RWPE2 (cell line): ENCODE results near the gene FGFR2.

Experiments used
- ATAC-seq: fragments of 200-7000 bp; cut with Tn5 transposase; 3 replicates; pipeline ENCODE4 v1.9.1; 2021; ENCODE audit warnings: low read depth
- DNase-seq: peaks from one replicate; pipeline ENCODE4 v3.0.0-alpha.2; 2020; ENCODE audit warnings: low spot score
- H3K27ac ChIP-seq: fragments of 450-650 bp; 2 replicates; pipeline ENCODE4 v1.5.1; 2017; ENCODE audit warnings: mild to moderate bottlenecking; ENCODE audit not compliant: poor library complexity, severe bottlenecking
- H3K27me3 ChIP-seq: fragments of 250-450 bp; sonication (Bioruptor Pico); 2 replicates; pipeline ENCODE4 v1.5.1; 2021; ENCODE audit warnings: mild to moderate bottlenecking, moderate library complexity; ENCODE audit not compliant: insufficient read depth, poor library complexity, severe bottlenecking
- H3K36me3 ChIP-seq: fragments of 250-450 bp; sonication (Bioruptor Pico); 2 replicates; pipeline ENCODE4 v1.5.1; 2020; ENCODE audit warnings: low read depth, mild to moderate bottlenecking, moderate library complexity
- H3K4me1 ChIP-seq: fragments of 250-450 bp; sonication (Bioruptor Pico); 2 replicates; pipeline ENCODE4 v1.5.1; 2021; ENCODE audit warnings: mild to moderate bottlenecking, moderate library complexity; ENCODE audit not compliant: insufficient read depth, poor library complexity, severe bottlenecking
- H3K4me3 ChIP-seq: fragments of 250-450 bp; sonication (Bioruptor Pico); 2 replicates; pipeline ENCODE4 v1.5.1; 2021; ENCODE audit warnings: mild to moderate bottlenecking, moderate library complexity; ENCODE audit not compliant: severe bottlenecking
- H3K9me3 ChIP-seq: fragments of 250-450 bp; sonication (Bioruptor Pico); 2 replicates; pipeline ENCODE4 v1.5.1; 2021; ENCODE audit warnings: mild to moderate bottlenecking, moderate library complexity; ENCODE audit not compliant: severe bottlenecking
- TF ChIP-seq, protein P1 (sequence below): fragments of 450-650 bp; IDR thresholded peaks from one replicate; pipeline ENCODE4 v1.5.1; 2017; ENCODE audit warnings: mild to moderate bottlenecking, moderate library complexity; ENCODE audit not compliant: poor library complexity, severe bottlenecking

Gene FGFR2

DNA sequence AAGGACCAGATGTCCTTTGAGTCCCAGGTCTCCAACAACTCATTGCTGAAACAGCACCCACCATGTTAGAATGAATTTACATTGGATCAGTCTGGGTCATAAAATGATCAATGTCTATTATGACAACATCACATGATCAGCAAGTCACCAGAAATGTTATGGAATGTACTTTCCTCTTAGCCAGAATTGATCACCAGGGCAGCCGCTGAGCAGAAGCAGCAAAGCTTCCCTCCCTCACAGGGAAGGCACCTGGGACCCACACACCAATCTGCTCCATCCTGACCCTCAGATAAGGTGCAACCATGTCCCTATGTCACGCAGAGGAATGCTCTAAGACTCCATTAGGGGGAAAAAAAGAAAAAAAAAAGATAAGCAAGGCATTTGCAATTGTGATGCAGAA, 30.0 kb downstream of the FGFR2 start:
- no peaks in the 10 kb centered on the region for H3K36me3 ChIP-seq
- ATAC-seq (no peak), DNase-seq (no peak)
- TF ChIP-seq, protein P1, sequence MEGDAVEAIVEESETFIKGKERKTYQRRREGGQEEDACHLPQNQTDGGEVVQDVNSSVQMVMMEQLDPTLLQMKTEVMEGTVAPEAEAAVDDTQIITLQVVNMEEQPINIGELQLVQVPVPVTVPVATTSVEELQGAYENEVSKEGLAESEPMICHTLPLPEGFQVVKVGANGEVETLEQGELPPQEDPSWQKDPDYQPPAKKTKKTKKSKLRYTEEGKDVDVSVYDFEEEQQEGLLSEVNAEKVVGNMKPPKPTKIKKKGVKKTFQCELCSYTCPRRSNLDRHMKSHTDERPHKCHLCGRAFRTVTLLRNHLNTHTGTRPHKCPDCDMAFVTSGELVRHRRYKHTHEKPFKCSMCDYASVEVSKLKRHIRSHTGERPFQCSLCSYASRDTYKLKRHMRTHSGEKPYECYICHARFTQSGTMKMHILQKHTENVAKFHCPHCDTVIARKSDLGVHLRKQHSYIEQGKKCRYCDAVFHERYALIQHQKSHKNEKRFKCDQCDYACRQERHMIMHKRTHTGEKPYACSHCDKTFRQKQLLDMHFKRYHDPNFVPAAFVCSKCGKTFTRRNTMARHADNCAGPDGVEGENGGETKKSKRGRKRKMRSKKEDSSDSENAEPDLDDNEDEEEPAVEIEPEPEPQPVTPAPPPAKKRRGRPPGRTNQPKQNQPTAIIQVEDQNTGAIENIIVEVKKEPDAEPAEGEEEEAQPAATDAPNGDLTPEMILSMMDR: no peak
- H3K4me1 ChIP-seq: no peaks in the 10 kb centered on the region
- no peak overlapping the region for H3K4me3 ChIP-seq
- H3K27ac ChIP-seq: no peak overlapping the region
- H3K27me3 ChIP-seq: no peaks in the 10 kb centered on the region
- no peaks in the 10 kb centered on the region for H3K9me3 ChIP-seq

DNA sequence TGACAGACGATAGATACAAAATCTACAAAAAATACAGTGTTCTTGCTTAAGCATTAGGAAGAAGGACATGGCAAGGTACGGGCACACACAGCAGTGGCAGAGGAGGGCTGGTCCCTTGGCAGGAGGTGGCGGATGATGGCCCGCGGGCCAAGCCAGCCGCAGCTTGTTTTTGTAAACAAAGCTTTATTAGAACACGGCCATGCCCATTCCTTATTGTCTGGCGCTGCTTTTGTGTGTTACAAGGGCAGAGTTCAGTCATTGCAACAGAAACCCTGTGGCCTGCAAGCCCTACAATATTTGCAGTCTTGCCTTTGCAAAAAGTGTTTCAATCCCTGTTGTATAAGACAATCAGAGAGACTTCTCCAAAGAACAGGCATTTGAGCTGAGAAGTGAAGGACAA, 30.7 kb downstream of the FGFR2 start:
- Histone ChIP-seq H3K9me3 (no peaks in the 10 kb centered on the region), H3K27ac (no peak overlapping the region), H3K36me3 (no peaks in the 10 kb centered on the region), H3K4me3 (no peak overlapping the region), H3K27me3 (no peaks in the 10 kb centered on the region), H3K4me1 (no peaks in the 10 kb centered on the region)
- DNase-seq (no peak), ATAC-seq (no peak)
- TF ChIP-seq, protein P1: no peak

DNA sequence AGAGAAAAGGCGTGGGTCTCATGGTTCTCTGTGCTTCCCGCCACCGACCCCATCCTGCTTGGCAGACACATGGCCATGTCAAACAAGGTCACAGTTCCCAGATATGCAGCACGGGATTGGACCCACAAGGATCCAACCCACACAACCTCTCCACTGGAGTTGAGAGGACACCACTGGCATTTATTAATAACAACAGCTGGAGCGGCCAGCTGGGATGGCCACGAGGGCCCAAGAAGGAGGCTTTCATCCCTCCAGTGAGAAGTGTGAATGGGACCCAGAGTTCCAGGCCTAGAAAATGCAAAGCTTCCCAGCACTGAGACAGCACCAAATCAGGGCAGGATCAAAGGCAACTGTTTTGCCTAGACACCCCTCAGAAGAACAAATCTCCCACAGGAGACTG, 31.5 kb downstream of the FGFR2 start:
- TF ChIP-seq, protein P1: no peak
- no peak overlapping the region for H3K4me3 ChIP-seq
- H3K9me3 ChIP-seq: no peaks in the 10 kb centered on the region
- H3K4me1 ChIP-seq: no peaks in the 10 kb centered on the region
- no peak overlapping the region for H3K27ac ChIP-seq
- no peak for DNase-seq
- no peak for ATAC-seq
- no peaks in the 10 kb centered on the region for H3K27me3 ChIP-seq
- no peaks in the 10 kb centered on the region for H3K36me3 ChIP-seq

DNA sequence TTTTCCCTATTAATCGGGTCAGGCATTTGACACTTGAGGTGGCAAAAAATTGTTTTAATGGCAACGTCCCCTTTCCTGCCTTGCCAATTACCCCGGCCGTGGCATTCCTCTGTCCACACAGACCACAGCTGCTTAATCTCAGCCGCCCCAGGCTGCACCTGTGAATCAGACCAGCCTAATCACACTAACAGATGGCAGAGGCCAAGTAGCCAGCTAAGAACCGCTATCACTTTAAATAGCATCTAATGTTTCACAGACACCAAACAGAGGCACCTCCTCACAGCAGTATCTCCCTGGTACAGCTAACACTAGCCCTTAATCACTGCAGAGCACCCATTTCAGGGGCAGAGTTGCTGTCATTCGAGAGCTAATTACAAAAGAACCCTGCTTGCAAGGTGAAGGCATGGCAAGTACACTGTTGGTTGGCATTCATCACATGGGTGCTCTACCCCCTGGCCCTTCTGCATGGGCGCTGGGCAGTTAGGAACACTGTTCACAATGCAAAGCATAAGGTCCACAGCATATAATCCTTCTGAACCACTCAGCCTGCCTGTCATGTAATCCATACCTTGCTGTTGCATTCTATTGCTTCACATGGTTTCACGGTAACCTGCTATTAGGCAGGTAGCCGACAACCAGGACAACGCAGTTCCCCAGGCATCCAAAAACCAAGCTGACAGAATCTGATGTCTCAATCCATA, 38.8 kb downstream of the FGFR2 start:
- no peaks in the 10 kb centered on the region for H3K4me1 ChIP-seq
- DNase-seq (no peak), ATAC-seq (no peak)
- no peaks in the 10 kb centered on the region for H3K27me3 ChIP-seq
- no peaks in the 10 kb centered on the region for H3K9me3 ChIP-seq
- H3K4me3 ChIP-seq: no peak overlapping the region
- no peak overlapping the region for H3K27ac ChIP-seq
- H3K36me3 ChIP-seq: no peaks in the 10 kb centered on the region
- TF ChIP-seq, protein P1: no peak

DNA sequence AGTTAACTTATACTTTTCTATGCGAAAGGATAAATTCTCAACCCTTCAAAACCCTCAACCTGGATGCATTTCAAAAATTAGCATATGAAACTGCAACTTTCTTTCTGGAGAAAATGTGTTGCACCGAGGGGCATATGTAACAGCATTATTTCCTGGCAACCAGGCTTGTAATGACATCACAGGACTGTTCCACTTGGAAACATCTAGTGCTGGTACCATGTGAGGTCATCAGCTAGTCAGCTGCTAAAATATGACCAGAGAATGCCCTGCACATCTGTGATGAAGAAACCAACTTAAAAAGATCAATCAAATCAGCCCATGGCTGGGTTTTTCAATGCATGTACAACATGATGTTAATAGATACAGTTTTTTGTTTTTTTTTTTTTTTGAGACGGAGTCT, 40.0 kb downstream of the FGFR2 start:
- ATAC-seq (no peak), DNase-seq (no peak)
- Histone ChIP-seq H3K36me3 (no peaks in the 10 kb centered on the region), H3K27ac (no peak overlapping the region), H3K4me1 (peaks cover 10% of the 10 kb centered on the region), H3K9me3 (no peaks in the 10 kb centered on the region), H3K4me3 (no peak overlapping the region), H3K27me3 (no peaks in the 10 kb centered on the region)
- TF ChIP-seq, protein P1: no peak
